ENCODE results near the gene GLRX3. TPM values are rescaled to one million over a fixed set of nuclear protein-coding genes. Genes with fewer than 3 reads are reported as not detected.

The GLRX3 gene
- total RNA-seq, 4 donors from 2014 or later: 41.0 to 68.0 (median 50.1) TPM

DNA sequence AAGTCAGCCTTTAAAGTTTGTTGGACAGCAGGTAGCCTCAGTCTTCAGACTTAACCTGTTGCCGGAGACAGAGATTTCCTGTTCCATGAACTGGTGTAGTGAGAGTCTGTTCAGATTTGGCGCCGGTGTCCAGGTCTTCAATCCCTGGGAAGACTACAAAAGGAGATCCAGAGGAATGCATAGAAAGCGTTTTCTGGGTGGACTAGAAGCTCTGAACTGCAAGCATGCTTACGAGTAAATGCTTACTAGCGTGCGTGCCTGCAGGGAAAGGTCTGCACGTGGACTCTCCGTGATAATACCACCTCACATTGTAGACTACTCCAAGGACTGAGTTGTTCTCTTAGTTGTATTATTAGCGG lies 878 bp downstream of the GLRX3 start:
- no peak for TF ChIP-seq POLR2A (IDR thresholded peaks at IDR 0.05)
- TF ChIP-seq, protein P1, sequence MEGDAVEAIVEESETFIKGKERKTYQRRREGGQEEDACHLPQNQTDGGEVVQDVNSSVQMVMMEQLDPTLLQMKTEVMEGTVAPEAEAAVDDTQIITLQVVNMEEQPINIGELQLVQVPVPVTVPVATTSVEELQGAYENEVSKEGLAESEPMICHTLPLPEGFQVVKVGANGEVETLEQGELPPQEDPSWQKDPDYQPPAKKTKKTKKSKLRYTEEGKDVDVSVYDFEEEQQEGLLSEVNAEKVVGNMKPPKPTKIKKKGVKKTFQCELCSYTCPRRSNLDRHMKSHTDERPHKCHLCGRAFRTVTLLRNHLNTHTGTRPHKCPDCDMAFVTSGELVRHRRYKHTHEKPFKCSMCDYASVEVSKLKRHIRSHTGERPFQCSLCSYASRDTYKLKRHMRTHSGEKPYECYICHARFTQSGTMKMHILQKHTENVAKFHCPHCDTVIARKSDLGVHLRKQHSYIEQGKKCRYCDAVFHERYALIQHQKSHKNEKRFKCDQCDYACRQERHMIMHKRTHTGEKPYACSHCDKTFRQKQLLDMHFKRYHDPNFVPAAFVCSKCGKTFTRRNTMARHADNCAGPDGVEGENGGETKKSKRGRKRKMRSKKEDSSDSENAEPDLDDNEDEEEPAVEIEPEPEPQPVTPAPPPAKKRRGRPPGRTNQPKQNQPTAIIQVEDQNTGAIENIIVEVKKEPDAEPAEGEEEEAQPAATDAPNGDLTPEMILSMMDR (IDR thresholded peaks at IDR 0.05 in 4 of 5, conservative IDR thresholded peaks at IDR 0.05 in 1 of 5): no peak
- ATAC-seq (peak in 1 of 2 donors; percentile 16), DNase-seq (no peak)
- H3K27me3 ChIP-seq: no peaks in the 10 kb centered on the region
- H3K4me1 ChIP-seq: peaks cover 39 to 46% of the 10 kb centered on the region in 2 donors
- intact Hi-C loops (cut with DNase I; ENCODE audit: low total_unique reads) (no loop called here), in situ Hi-C loops (cut with MboI; ENCODE audit: low sequenced_read_pairs in 4 of 4) (no loop called here)
- H3K9me3 ChIP-seq: no peaks in the 10 kb centered on the region
- H3K27ac ChIP-seq: peak overlapping the region; percentile 82 to 97 (median 96)
- H3K36me3 ChIP-seq: peaks cover 0 to 1% of the 10 kb centered on the region in 2 donors
- peak overlapping the region; percentile 79 to 100 (median 96) for H3K4me3 ChIP-seq

DNA sequence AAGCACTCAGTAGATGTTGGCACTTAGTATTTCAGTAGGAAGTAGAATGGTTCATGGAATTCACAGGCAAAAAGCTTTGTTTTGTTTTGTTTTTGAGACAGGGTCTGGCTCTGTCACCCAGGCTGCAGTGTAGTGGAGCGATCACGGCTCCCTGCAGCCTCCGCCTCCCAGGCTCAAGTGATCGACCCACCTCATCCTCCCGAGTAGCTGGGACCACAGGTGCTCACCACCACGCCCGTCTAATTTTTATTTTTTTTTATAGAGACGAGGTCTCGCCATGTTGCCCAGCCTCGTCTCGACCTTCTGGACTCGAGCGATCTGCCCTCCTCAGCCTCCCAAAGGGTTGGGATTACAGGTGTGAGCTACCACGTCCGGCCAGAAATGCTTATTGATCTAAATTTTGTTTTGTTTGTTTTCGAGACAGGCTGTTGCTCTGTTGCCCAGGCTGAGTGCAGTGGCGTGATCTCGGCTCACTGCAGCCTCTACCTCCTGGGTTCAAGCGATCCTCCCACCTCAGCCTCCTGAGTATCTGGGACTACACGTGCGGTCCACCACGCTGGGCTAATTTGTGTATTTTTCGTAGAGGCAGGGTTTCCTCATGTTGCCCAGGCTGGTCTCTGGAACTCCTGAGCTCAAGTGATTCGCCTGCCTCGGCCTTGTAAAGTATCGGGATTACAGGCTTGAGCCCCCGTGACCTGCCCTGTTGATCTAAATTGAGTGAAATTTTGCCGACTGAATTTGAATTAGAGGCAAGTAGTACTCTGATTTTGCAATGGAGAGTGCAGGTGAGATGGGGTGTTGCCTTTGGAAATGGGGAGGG lies 1.7 kb downstream of the GLRX3 start:
- H3K27ac ChIP-seq: peak overlapping the region; percentile 54 to 97 (median 89)
- no peak for ATAC-seq

DNA sequence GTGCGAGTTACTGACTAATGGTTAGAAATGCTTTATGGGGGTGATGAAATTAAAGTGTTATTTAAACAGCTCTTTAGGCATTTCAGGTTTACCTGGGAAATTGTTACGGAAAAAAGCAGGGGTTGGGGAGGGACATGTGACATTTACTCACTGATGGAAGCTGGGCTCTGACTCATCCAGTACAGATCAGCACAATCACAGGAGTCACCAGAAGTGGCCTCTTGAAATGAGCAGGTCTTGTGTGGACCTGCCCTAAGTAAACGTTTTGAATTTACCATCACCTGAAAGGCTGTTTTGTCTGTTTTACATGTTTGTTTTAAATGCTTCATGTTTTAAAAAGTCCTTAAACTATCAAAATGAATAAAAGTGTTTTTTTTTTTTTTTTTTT lies 2.3 kb downstream of the GLRX3 start:
- no peaks in the 10 kb centered on the region for H3K27me3 ChIP-seq
- H3K9me3 ChIP-seq: no peaks in the 10 kb centered on the region
- H3K36me3 ChIP-seq: peaks cover 0 to 4% of the 10 kb centered on the region in 2 donors
- peak overlapping the region in 1 of 4 donors; percentile 79 for H3K4me3 ChIP-seq
- no peak for TF ChIP-seq POLR2A (IDR thresholded peaks at IDR 0.05)
- TF ChIP-seq, protein P1 (IDR thresholded peaks at IDR 0.05 in 4 of 5, conservative IDR thresholded peaks at IDR 0.05 in 1 of 5): no peak
- H3K27ac ChIP-seq: peak overlapping the region; percentile 54 to 97 (median 89)
- peaks cover 41 to 59% of the 10 kb centered on the region in 2 donors for H3K4me1 ChIP-seq
- DNase-seq (no peak), ATAC-seq (peak; percentile 63 to 66)
- in situ Hi-C loops (cut with MboI; ENCODE audit: low sequenced_read_pairs in 4 of 4): no loop called here
- intact Hi-C loops (cut with DNase I; ENCODE audit: low total_unique reads): no loop called here

More for the DNA sequence above, 1.7 kb downstream of the GLRX3 start:
- intact Hi-C loops (cut with DNase I; ENCODE audit: low total_unique reads) (no loop called here), in situ Hi-C loops (cut with MboI; ENCODE audit: low sequenced_read_pairs in 4 of 4) (no loop called here)
- Histone ChIP-seq H3K9me3 (no peaks in the 10 kb centered on the region), H3K4me1 (peaks cover 41 to 53% of the 10 kb centered on the region in 2 donors), H3K36me3 (peaks cover 0 to 4% of the 10 kb centered on the region in 2 donors), H3K27me3 (no peaks in the 10 kb centered on the region), H3K4me3 (peak overlapping the region; percentile 79 to 100 (median 96))
- TF ChIP-seq, protein P1 (IDR thresholded peaks at IDR 0.05 in 4 of 5, conservative IDR thresholded peaks at IDR 0.05 in 1 of 5): no peak
- no peak for TF ChIP-seq POLR2A (IDR thresholded peaks at IDR 0.05)
- DNase-seq: no peak

DNA sequence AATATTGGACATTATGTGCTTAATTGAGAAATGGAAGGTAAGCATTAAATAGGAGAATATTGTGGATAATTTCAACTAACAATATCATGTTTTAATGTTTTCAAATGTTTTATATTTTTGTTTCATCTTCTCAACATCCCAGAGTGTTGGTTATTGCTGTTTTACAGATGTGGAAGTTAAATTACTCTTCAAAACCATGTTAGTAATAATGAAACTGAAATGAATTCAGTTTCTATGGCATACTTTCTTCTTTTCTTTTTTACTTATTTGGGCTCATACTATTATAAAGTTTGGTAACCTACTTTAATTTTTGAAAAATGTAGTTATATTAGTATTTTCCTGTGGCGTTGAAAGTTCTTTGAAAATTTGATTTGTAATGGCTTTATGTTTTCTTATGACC lies 4.2 kb downstream of the GLRX3 start:
- Histone ChIP-seq H3K36me3 (peaks cover 0 to 5% of the 10 kb centered on the region in 2 donors), H3K27ac (no peak overlapping the region), H3K9me3 (no peaks in the 10 kb centered on the region), H3K27me3 (no peaks in the 10 kb centered on the region), H3K4me3 (no peak overlapping the region), H3K4me1 (peaks cover 40 to 63% of the 10 kb centered on the region in 2 donors)
- TF ChIP-seq POLR2A (IDR thresholded peaks at IDR 0.05): no peak
- TF ChIP-seq, protein P1 (IDR thresholded peaks at IDR 0.05 in 4 of 5, conservative IDR thresholded peaks at IDR 0.05 in 1 of 5): no peak
- ATAC-seq (no peak), DNase-seq (no peak)
- in situ Hi-C loops (cut with MboI; ENCODE audit: low sequenced_read_pairs in 4 of 4): no loop called here
- intact Hi-C loops (cut with DNase I; ENCODE audit: low total_unique reads): no loop called here

Data from gastrocnemius medialis (tissue), 4 donors.